Measurements from ENCODE around the gene A2ML1.
"Not testable (repeated sequence)": the region's sequence is repeated elsewhere in the genome, so short reads cannot be mapped to it uniquely, and the experiment has no call there.

Gene A2ML1

DNA sequence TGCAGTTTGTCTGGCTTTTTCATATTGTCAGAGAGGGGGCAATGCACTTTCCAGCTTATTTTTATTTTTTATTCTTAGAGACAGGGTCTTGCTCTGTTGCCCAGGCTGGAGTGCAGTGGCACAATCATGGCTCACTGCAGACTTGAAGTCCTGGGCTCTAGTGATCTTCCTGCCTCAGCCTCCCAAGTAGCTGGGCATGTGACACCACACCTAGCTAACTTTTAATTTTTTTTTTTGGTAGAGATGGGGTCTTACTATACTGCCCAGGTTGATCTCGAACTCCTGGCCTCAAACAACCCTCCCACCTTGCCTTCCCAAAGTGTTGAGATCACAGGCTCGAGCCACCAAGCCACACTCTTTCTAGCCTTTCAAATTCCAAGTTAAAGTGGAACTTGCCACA, 3.9 kb upstream of the A2ML1 start:
- no peak for DNase-seq

DNA sequence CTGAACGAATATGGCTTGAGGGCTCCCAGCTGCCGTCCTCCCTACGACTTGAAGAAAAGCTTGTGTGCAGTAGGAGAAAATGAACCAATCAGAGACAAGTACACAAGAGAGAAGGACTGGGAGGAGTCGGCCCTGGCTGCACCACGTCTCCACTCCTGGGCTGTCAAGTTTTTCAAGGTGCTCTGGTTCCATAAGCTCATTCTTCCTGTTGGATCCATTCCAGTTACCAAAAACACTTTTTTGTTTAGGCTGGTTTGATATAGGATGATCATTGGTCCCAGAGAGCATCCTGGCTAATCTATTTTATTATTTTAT, 2.8 kb upstream of the A2ML1 start:
- DNase-seq, result no peak

DNA sequence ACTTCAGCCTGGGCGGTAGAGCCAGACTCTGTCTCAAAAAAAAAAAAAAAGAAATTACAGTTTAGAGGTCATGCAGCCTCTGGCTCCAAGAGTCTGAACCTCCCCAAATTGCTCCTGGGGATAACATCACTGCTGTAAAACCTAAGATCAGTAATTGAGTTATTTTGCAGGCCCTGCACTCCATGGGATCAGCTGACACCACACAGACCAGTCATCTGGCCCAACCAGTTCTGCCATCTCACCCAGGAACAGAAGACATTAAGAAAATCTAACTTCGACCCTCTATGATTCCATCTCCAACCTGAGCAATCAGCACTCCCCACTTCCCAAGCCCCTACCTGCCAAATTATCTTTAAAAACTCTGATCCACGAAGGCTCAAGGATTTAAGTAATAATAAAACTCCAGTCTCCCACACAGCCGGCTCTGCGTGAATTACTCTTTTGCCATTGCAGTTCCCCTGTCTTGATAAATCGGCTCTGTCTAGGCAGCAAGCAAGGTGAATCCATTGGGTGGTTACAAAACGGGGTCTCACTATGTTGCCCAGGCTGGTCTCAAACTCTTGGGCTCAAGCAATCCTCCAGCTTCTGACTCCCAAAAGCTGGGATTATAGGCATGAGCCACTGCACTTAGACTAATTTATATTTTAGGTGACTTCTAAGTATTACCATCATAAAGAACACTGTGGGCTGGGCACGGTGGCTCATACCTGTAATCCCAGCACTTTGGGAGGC, 1.6 kb upstream of the A2ML1 start:
- not testable (repeated sequence) for DNase-seq

- no peak for DNase-seq
Observed at GRCh38 chr12:8821591-8821990, 830 bp upstream of the A2ML1 start.

- DNase-seq, result no peak
Observed at GRCh38 chr12:8823565-8824300, 1.3 kb downstream of the A2ML1 start.

DNA sequence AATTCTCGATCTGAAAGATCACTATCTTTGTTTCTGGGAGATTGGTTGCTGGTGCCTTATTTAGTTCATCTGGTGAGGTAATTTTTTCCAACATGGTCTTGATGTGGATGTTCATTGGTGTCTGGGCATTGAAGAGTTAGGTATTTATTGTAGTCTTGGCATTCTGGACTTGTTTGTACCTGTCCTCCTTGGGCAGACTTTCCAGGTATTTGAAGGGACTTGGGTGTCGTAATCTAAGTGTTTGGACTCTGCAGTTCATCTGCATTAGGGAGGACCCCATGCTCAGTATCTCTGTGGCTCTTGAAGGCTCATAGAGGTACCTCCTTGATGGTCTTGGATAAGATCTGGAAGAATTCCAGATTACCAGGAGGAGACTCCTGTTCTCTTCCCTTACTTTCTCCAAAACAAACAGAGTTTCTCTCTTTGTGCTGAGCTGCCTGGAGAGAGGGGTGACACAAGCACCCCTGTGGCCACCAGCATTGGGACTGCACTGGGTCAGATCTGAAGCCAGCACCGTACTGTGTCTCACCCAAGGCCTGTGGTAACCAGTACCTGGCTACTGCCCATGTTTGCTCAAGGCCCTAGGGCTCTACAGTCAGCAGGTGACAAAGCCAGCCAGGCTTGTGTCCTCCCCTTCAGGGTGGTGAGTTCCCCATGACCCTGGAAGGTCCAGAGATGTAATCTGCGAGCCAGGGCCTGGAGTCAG, 5.3 kb downstream of the A2ML1 start:
- DNase-seq, result no peak

DNA sequence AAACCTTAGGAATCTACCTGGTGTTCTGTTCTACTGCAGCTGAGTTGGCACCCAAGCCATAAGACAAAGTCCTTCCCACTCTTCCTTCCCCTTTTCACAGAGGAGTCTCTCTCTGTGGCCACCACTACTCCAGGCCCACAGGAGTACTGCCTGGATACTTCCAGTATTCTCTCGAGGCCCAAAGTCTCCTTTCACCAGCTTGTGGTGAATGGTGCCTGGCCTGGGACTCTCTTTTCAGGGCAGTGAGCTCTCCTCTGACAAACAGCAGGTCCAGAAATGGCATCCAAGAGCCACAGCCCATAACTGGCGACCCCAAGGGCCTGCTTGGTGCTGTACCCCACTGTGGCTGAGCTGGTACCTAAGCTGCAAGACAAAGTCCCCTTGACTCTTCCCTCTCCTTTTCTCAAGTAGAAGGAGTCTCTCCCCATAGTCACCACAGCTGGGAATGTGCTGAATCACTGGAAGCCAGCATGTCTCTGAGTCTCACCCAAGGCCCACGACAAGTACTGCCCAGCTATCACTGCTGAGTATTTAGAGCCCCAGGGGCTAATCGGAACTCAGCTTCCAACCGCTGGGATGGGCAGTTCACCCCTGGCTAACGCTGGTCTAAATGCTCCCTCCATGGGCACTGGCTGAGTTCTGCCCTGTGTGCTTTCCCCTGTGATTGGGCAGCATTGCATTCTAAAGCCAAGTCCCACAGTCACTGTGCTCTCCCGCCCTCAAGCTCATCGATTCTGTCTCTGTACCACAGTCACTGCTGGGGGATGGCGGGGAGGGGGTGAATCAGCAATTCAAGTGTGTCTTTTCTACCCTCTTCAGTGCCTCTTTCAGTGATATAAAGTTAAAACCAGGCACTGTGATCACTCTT, 6.1 kb downstream of the A2ML1 start:
- DNase-seq, result no peak

DNA sequence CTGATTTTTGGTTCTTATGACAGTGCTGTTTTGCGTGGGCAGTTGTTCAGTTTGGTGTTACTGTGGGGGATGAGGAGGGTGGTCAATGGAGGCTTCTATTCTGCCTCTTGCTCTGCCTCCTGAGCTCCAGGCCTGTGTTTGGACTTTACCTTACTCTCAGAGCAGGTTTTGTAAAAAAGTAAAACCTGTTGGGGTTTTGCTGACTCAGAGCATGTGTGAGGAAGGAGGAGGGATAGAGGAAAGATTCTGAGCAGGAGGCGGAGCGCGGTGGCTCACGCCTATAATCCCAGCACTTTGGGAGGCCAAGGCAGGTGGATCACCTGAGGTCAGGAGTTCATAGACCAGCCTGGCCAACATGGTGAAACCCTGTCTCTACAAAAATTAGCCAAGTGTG, 6.7 kb downstream of the A2ML1 start:
- DNase-seq, result no peak

GRCh38 chr12:8829621-8830020, 7.2 kb downstream of the A2ML1 start:
- DNase-seq, result no peak

DNA sequence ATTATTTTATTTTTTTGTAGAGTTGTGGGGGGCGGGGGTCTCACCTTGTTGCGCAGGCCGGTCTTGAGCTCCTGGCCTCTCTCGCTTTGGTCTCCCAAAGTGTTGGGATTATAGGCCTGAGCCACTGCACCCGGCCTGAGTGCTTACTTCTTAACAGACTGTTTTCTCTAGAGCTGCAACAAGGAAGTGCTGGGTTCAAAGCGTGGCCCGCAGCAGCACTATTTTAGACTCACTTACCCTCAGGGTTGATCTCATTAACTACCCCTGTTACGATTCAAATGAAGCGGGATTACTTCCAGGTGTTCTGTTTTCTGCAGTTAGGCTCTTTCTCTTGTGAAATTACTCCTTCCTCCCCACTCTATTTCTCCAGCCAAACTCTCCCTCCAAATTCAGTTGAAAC, 8.7 kb downstream of the A2ML1 start:
- DNase-seq, result no peak

DNA sequence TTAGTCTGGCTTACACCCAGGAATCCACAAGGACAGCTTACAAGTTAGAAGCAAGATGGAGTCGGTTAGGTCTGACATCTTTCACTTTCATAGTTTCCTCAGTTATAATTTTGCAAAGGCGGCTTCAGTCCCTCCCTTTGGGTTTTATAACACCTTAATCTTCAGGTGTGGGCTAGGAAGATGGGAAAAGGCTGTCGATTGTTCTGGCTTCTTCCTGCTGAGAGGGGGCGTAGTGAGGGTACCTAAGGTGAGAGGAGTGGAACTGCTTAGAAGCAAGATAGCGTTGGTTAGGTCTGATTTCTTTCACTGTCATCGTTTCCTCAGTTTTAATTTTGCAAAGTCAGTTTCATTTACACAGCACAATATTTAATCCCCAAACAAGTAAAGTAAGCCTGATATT, 10.1 kb downstream of the A2ML1 start:
- no peak for DNase-seq

DNA sequence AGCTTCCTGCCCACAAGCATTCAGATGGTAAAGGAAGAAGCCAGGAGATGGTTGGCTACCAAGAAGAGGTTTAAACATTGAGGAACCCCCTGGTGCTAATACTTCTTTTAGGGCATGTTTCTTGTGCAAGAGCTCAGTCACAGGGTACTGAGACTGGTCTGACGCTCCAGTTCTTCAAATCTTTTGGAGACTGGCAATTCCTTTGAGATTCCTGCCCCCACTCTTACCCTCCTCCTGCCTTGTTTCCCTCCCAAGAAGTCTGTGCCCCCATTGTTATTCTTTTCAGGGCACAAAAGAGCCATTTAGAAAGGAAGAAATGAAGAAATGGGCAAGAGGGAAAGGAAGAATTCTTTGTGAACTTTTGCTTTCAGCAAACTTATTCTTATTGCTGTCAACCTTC, 11.8 kb downstream of the A2ML1 start:
- no peak for DNase-seq

GRCh38 chr12:8837291-8837690, 14.9 kb downstream of the A2ML1 start:
- no peak for DNase-seq

GRCh38 chr12:8840321-8840720, 17.9 kb downstream of the A2ML1 start:
- no peak for DNase-seq

DNA sequence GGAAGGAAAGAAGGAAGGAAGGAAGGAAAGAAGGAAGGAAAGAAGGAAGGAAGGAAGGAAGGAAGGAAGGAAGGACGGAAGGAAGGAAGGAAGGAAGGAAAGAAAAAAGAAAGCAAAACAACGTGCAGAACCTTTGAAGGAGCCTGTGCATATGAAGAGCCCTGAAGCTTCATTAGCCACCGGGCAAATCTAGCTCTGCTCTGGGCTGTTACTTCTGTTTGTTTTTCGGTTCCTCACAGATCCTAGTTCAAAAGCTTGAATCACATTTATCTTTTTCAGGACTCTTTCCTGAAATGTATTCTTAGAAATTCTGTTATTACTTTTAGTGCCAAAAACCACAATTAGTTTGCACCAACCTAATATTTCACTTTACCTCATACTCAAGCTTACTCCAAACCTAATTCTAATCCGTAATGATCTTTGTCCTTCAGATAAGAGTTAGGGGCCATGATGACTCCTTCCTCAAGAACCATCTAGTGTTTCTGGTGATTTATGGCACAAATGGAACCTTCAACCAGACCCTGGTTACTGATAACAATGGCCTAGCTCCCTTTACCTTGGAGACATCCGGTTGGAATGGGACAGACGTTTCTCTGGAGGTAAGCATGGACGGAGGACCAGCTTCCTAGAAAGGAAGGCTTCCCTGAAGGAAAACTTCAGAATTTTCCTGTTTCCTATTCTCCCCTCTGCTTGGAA, 18.7 kb downstream of the A2ML1 start:
- DNase-seq, result no peak

DNA sequence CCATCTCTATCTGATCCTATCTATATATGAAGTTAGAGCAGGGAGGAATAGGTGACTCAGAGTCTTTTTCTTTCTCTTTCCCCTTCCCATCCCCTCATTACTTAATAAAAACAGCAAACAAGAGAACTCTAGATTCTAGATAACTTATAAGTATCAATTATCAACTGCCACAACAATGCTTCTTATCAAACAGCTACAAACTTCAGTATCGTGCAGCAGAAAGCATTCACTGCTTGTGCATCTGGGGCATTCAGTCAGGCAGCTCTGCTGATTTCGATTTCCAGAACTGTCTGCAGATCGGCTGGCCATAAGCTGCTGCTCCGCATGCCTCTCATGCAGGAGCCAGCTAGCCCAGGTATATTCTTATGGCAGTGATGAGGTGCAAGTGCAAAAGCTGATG, 19.4 kb downstream of the A2ML1 start:
- no peak for DNase-seq

DNA sequence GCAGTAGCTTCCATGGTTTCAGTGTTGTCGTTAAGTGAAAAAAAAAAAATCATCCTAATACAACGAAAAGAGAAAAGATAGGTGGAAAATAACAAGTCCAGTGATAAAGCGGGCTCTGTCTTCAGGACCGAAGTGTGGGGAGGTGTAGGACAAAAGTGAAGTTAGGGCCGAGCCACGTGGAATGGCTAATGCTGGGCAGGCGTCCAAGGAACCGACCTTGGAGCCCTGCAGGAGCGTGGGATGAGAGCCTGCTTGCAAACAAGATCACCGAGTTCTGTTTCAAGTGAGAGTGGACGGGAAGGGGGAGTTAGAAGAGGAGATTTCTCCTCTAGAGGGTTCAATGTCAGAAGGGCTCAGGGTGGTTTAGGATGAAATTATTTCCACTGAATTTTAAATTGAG, 22.2 kb downstream of the A2ML1 start:
- no peak for DNase-seq

- DNase-seq, result no peak
Observed at GRCh38 chr12:8846305-8846704, 23.9 kb downstream of the A2ML1 start.

DNA sequence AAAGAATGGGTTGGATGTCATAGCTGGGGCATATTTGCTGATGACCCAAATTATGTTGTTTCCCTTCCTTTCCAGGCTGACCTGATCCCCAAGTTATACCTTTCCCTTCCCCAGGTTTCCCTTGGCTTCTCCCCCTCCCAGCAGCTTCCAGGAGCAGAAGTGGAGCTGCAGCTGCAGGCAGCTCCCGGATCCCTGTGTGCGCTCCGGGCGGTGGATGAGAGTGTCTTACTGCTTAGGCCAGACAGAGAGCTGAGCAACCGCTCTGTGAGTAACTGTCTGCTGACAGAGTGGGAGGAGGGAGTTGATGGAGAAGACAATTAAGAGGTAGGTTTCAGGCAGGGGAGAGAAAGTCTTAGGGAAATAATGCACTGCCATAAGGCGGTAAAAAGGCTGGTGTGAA, 25.0 kb downstream of the A2ML1 start:
- no peak for DNase-seq

DNA sequence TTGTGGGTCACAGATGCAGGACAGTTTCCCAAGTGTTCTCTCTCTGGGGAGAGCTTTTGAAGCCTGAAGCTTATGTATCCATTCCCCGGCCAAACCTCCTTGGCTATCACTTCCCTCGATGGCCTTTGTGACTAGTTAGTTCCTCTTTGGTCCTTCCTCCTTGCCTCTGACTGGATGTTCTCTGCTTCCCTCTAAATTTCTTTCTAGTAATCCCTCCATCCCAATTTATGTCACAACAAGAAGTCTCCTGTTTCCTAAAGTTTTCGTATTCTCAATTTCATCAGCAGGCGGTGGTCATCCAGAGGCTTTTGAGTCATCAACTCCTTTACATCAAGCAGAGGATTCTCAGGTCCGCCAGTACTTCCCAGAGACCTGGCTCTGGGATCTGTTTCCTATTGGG, 27.5 kb downstream of the A2ML1 start:
- no peak for DNase-seq

DNA sequence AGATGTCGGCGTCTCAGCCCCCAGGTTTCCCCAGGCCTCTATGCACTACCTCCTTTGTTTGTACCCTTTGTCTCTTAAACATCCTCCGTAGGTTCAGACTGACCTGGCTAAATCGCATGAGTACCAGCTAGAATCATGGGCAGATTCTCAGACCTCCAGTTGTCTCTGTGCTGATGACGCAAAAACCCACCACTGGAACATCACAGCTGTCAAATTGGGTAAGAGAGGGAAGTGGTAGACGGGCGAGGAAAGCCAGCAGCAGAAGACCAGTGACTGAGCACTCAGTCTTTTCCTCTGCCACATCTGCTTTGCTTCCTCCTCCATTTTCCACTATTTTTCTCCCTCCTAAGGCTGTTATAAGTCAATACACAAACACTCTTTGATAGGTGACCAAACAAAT, 29.7 kb downstream of the A2ML1 start:
- no peak for DNase-seq

GRCh38 chr12:8855891-8856290, 33.5 kb downstream of the A2ML1 start:
- no peak for DNase-seq

- not testable (repeated sequence) for DNase-seq
Observed at GRCh38 chr12:8859448-8859847, 37.0 kb downstream of the A2ML1 start.
